ENCODE data around the gene KIR3DL3. TPM values are rescaled to one million over a fixed set of nuclear protein-coding genes. Genes with fewer than 3 reads are reported as not detected.
"Not testable (repeated sequence)": the region's sequence is repeated elsewhere in the genome, so short reads cannot be mapped to it uniquely, and the experiment has no call there.

Gene KIR3DL3
- total RNA-seq, 1 donor from 2014 or later = not detected

DNA sequence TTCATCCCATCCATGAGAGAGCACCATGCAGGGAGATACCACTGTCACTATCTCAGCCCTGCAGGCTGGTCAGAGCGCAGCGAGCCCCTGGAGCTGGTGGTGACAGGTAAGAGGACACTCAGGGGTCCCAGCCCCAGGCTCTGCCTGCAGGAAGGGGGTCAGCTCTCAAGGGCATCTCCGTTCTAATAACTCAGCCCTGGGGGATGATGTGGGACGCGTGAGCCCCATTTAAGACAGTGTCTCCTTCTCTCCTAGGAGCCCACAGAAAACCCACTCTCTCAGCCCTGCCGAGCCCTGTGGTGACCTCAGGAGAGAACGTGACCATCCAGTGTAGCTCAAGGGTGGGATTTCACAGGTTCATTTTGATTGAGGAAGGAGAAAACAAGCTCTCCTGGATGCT is 15.5 kb upstream of the KIR3DL3 start:
- Mint-ChIP-seq H3K27me3 (no peaks in the 10 kb centered on the region), H3K27ac (peak overlapping the region; percentile 45), H3K4me1 (peaks cover 16% of the 10 kb centered on the region), H3K4me3 (no peak overlapping the region), H3K36me3 (ENCODE audit: low read depth) (no peaks in the 10 kb centered on the region), H3K9me3 (no peaks in the 10 kb centered on the region)
- intact Hi-C loops (cut with micrococcal nuclease) = no loop called here
- DNase-seq = no peak

DNA sequence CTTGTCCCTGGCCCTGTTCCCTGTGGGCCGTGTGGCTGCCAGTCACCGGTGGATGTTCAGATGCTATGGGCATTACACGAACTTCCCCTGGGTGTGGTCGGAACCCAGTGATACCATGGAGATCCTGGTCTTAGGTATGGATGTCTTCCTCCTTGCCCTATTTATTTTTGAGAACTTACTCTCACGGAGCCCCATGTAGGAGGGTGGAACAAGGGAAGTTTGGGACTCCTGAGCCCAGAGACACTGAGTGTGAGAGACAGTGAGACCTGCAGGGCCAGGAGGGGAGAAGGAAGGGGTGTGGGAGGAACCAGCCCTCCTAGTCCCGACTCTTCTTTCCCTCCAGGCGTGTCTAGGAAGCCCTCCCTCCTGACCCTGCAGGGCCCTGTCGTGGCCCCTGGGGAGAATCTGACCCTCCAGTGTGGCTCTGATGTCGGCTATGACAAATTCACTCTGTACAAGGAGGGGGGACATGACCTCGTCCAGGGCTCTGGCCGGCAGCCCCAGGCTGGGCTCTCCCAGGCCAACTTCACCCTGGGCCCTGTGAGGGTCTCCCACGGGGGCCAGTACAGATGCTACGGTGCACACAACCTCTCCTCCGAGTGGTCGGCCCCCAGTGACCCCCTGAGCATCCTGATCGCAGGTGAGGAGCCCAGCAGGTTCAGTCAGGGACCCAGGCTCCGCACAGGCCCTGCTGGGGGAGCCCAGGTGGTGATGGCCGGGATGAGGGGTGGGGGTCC is 14.9 kb upstream of the KIR3DL3 start:
- Mint-ChIP-seq H3K27ac (peak overlapping the region; percentile 45), H3K4me1 (peaks cover 16% of the 10 kb centered on the region), H3K4me3 (no peak overlapping the region), H3K27me3 (no peaks in the 10 kb centered on the region), H3K9me3 (no peaks in the 10 kb centered on the region), H3K36me3 (ENCODE audit: low read depth) (no peaks in the 10 kb centered on the region)
- no peak for DNase-seq
- intact Hi-C loops (cut with micrococcal nuclease) = no loop called here

DNA sequence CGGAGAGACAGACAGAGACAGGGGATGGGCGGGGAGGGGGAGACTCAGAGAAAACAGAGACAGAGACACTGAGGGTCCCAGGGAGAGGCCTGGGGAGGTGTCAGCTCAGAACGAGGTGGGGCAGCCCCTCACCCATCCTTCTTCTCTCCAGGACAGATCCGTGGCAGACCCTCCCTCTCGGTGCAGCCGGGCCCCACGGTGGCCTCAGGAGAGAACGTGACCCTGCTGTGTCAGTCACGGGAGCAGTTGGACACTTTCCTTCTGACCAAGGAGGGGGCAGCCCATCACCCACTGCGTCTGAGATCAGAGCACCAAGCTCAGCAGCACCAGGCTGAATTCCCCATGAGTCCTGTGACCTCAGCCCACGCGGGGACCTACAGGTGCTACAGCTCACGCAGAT is 14.3 kb upstream of the KIR3DL3 start:
- H3K4me3 Mint-ChIP-seq; H3K9me3 Mint-ChIP-seq; intact Hi-C loops (cut with micrococcal nuclease); H3K27ac Mint-ChIP-seq; H3K27me3 Mint-ChIP-seq; H3K36me3 Mint-ChIP-seq (ENCODE audit: low read depth); DNase-seq: not testable (repeated sequence)
- peaks cover 16% of the 10 kb centered on the region for H3K4me1 Mint-ChIP-seq

DNA sequence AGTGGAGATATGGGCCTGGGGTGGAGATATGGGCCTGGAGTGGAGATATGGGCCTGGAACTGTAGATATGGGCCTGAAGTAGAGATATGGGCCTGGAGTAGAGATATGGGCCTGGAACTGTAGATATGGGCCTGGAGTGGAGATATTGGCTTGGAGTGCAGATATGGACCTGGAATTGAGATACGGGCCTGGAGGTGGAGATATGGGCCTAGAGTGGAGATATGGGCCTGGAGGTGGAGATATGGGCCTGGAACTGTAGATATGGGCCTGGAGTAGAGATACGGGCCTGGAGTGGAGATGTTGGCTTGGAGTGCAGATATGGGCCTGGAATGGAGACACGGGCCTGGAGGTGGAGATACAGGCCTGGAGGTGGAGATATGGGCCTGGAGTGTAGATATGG is 402 bp downstream of the KIR3DL3 start:
- Mint-ChIP-seq H3K27me3 (no peaks in the 10 kb centered on the region), H3K4me1 (no peaks in the 10 kb centered on the region), H3K4me3 (no peak overlapping the region), H3K9me3 (peaks cover 3% of the 10 kb centered on the region), H3K27ac (no peak overlapping the region), H3K36me3 (ENCODE audit: low read depth) (no peaks in the 10 kb centered on the region)
- intact Hi-C loops (cut with micrococcal nuclease) = no loop called here
- no peak for DNase-seq

DNA sequence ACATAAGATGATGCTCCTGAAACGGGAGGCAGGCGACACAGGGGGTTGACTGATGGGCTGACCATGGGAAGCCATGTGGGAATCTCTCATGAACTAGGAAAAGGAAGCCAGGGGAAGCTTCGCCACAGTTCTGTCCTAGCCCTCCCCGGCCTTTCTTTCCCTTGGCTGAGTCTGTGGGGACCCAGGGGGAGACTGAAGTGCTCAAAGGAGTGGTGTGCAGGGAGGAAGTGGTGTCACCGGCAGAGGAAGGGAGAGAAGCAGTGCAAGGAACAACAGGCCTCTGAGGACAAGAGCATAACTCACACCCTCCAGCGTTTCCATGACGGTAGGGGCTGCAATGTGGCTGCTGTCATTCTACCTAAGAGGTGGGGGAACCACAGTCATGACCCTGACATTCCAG is 1.1 kb downstream of the KIR3DL3 start:
- Mint-ChIP-seq H3K27me3 (no peaks in the 10 kb centered on the region), H3K4me3 (no peak overlapping the region)

DNA sequence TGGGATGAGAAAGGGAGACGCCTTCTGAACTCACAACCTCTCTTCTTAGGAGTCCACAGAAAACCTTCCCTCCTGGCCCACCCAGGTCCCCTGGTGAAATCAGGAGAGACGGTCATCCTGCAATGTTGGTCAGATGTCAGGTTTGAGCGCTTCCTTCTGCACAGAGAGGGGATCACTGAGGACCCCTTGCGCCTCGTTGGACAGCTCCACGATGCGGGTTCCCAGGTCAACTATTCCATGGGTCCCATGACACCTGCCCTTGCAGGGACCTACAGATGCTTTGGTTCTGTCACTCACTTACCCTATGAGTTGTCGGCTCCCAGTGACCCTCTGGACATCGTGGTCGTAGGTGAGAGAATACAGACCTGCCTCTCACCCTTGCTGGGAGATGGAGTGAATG is 3.3 kb downstream of the KIR3DL3 start:
- Mint-ChIP-seq H3K36me3 (ENCODE audit: low read depth) (no peaks in the 10 kb centered on the region), H3K27ac (no peak overlapping the region), H3K4me3 (no peak overlapping the region), H3K9me3 (no peaks in the 10 kb centered on the region), H3K4me1 (no peaks in the 10 kb centered on the region), H3K27me3 (no peaks in the 10 kb centered on the region)
- no peak for DNase-seq
- intact Hi-C loops (cut with micrococcal nuclease) = no loop called here

More for the DNA sequence above, 1.1 kb downstream of the KIR3DL3 start:
- intact Hi-C loops (cut with micrococcal nuclease) = no loop called here
- DNase-seq = no peak
- Mint-ChIP-seq H3K4me1 (no peaks in the 10 kb centered on the region), H3K9me3 (peaks cover 3% of the 10 kb centered on the region), H3K36me3 (ENCODE audit: low read depth) (no peaks in the 10 kb centered on the region), H3K27ac (no peak overlapping the region)

DNA sequence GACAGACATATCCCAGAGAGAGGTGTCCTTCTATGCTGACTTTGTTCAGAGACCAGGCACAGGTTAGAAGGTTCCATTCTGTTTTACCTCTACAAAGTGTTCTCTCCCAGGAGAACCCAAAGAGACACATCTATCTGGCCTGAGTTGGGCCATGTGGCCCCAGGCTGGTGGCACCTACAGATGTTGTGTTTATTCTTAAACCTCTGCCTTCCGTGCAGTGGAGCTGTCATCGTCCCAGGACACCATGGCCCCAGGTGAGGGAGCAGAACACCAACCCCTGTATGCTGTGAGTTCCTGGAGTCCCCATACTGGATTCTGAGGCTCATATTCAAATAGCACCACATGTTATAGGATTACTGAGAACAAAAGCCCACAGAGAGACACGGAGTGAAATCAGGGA is 3.9 kb downstream of the KIR3DL3 start:
- no peaks in the 10 kb centered on the region for H3K36me3 Mint-ChIP-seq (ENCODE audit: low read depth)
- DNase-seq = no peak
- H3K27ac Mint-ChIP-seq = no peak overlapping the region
- no peak overlapping the region for H3K4me3 Mint-ChIP-seq
- intact Hi-C loops (cut with micrococcal nuclease) = no loop called here
- no peaks in the 10 kb centered on the region for H3K4me1 Mint-ChIP-seq
- H3K27me3 Mint-ChIP-seq = no peaks in the 10 kb centered on the region
- no peaks in the 10 kb centered on the region for H3K9me3 Mint-ChIP-seq

DNA sequence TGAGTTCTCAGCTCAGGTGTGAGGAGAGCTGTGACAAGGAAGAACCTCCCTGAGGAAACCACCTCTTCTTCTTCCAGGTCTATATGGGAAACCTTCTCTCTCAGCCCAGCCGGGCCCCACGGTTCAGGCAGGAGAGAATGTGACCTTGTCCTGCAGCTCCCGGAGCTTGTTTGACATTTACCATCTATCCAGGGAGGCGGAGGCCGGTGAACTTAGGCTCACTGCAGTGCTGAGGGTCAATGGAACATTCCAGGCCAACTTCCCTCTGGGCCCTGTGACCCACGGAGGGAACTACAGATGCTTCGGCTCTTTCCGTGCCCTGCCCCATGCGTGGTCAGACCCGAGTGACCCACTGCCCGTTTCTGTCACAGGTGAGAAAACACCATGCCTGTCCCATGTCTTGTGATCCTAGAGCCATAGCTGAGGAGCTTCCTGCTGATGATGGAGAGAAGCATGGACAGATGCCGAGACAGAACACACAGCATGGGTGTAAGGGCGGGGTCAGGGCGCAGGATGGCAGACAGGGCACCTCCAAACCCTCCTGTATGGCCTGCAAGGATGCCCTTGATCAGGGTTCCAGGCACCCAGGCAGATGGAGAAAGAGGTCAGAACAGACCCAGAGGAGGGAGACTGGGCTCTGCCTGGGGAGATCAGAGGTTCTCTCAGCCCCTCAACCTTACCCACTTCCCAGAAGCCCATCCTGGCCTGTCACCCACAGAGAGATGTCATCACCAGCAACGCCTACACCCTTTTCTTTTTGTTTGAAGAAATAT is 5.4 kb downstream of the KIR3DL3 start:
- H3K27me3 Mint-ChIP-seq = no peaks in the 10 kb centered on the region
- intact Hi-C loops (cut with micrococcal nuclease) = no loop called here
- no peaks in the 10 kb centered on the region for H3K4me1 Mint-ChIP-seq
- no peak for DNase-seq
- no peak overlapping the region for H3K27ac Mint-ChIP-seq
- no peaks in the 10 kb centered on the region for H3K9me3 Mint-ChIP-seq
- no peaks in the 10 kb centered on the region for H3K36me3 Mint-ChIP-seq (ENCODE audit: low read depth)
- no peak overlapping the region for H3K4me3 Mint-ChIP-seq

DNA sequence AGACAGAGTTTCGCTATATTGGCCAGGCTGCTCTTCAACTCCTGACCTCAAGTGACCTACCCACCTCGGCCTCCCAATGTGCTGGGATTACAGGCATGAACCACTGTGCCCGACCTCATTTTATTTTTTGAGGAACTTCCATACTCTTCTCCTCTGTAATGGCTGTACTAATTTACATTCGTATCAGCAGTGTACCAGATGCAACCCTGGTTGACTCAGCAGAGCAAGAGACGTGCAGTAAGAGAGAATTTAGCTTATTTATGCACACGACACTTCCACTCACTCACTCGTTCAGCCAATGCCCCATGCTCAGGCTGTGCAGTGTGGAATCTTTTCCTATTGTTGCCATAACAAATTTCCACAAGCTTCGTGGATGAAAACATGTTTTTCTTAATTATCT is 6.9 kb downstream of the KIR3DL3 start:
- Mint-ChIP-seq H3K27ac (no peak overlapping the region), H3K27me3 (no peaks in the 10 kb centered on the region), H3K4me1 (no peaks in the 10 kb centered on the region), H3K9me3 (no peaks in the 10 kb centered on the region), H3K4me3 (no peak overlapping the region), H3K36me3 (ENCODE audit: low read depth) (no peaks in the 10 kb centered on the region)
- intact Hi-C loops (cut with micrococcal nuclease) = no loop called here
- no peak for DNase-seq

DNA sequence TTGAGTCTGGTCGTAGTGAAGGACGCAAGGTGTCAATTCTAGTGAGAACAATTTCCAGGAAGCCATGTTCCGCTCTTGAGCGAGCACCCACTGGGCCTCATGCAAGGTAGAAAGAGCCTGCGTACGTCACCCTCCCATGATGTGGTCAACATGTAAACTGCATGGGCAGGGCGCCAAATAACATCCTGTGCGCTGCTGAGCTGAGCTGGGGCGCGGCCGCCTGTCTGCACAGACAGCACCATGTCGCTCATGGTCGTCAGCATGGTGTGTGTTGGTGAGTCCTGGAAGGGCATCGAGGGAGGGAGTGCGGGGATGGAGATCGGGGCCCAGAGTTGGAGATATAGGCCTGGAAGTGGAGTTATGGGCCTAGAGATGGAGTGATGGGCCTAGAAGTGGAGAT is 14.1 kb downstream of the KIR3DL3 start, which contains the start of gene KIR2DL3:
Gene KIR2DL3, plus strand, starts transcription at position 208 of the 400 bp plus-strand sequence. Its CDS starts 33 bp downstream, at position 241.
- H3K4me1 Mint-ChIP-seq; intact Hi-C loops (cut with micrococcal nuclease); H3K27ac Mint-ChIP-seq; H3K36me3 Mint-ChIP-seq (ENCODE audit: low read depth); DNase-seq; H3K27me3 Mint-ChIP-seq; H3K9me3 Mint-ChIP-seq; H3K4me3 Mint-ChIP-seq: not testable (repeated sequence)

DNA sequence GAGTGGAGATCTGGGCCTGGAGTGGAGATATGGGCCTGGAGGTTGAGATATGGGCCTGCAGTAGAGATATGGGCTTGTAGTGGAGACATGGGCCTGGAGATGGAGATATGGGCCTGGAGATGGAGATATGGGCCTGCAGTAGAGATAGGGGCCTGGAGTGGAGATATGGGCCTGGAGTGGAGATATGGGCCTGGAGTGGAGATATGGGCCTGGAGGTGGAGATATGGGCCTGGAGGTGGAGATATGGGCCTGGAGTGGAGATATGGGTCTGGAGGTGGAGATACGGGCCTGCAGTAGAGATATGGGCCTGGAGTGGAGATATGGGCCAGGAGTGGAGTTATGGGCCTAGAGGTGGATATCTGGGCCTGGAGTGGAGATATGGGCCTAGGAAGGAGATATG is 14.5 kb downstream of the KIR3DL3 start:
- Mint-ChIP-seq H3K4me3 (no peak overlapping the region), H3K27me3 (no peaks in the 10 kb centered on the region), H3K4me1 (no peaks in the 10 kb centered on the region), H3K27ac (no peak overlapping the region), H3K36me3 (ENCODE audit: low read depth) (no peaks in the 10 kb centered on the region), H3K9me3 (no peaks in the 10 kb centered on the region)
- intact Hi-C loops (cut with micrococcal nuclease) = no loop called here
- no peak for DNase-seq

DNA sequence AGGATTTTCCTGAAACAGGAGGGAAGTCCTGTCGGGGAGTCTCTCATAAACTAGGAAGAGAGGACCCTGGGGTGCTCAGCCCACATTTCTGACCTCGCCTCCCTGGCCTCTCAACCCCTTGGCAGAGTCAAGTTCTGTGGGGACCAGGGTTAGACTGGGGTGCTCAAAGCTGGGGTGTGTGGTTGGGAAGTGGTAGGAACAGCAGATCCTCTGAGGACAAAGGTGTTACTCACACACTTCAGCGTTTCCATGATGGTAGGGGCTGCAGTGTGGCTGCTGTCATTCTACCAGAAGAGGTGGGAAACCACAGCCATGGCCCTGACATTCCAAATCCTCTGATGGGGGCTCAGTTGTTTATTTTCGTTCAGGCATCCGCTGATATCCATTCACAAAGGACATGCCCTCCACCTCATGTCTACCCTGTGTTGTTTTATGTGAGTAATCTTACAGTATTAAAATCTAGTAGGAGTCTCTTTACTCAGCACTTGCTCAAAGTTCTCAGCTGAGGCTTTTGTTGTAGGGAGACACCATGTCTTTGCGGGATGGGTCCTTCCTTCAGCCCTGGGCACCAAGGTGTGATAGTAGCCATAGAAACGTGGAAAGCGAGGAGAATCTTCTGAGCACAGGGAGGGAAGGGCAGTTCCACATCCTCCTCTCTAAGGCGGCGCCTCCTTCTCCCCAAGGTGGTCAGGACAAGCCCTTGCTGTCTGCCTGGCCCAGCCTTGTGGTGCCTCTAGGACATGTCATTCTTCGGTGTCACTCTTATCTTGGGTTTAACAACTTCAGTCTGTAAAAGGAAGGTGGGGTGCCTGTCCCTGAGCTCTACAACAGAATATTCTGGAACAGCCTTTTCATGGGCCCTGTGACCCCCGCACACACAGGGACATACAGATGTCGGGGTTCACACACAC is 15.6 kb downstream of the KIR3DL3 start:
- intact Hi-C loops (cut with micrococcal nuclease) = no loop called here
- Mint-ChIP-seq H3K27ac (no peak overlapping the region), H3K9me3 (no peaks in the 10 kb centered on the region), H3K27me3 (no peaks in the 10 kb centered on the region), H3K4me3 (no peak overlapping the region), H3K36me3 (ENCODE audit: low read depth) (no peaks in the 10 kb centered on the region), H3K4me1 (no peaks in the 10 kb centered on the region)
- DNase-seq = no peak

DNA sequence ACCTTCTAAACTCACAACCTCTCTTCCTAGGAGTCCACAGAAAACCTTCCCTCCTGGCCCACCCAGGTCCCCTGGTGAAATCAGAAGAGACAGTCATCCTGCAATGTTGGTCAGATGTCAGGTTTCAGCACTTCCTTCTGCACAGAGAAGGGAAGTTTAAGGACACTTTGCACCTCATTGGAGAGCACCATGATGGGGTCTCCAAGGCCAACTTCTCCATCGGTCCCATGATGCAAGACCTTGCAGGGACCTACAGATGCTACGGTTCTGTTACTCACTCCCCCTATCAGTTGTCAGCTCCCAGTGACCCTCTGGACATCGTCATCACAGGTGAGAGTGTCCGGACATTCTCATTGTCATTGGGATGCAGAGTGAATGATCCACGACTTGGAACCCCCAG is 17.7 kb downstream of the KIR3DL3 start:
- H3K36me3 Mint-ChIP-seq (ENCODE audit: low read depth); intact Hi-C loops (cut with micrococcal nuclease); H3K4me1 Mint-ChIP-seq; H3K27me3 Mint-ChIP-seq; DNase-seq; H3K4me3 Mint-ChIP-seq; H3K27ac Mint-ChIP-seq; H3K9me3 Mint-ChIP-seq: not testable (repeated sequence)

DNA sequence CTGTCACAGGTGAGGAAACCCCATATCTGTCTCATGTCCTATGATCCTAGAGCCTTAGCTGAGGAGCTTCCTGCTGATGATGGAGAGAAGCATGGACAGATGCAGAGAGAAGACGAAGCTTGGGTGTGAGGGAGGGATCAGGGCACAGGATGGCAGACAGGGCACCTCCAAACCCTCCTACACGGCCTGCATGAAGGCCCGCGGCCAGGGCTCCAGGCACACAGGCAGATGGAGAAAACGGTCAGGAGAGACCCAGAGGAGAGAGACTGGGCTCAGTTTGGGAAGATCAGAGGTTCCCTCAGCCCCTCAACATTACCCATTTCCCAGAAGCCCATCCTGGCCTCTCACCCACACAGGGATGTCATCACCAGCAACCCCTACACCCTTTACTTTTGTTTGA is 19.8 kb downstream of the KIR3DL3 start:
- H3K36me3 Mint-ChIP-seq (ENCODE audit: low read depth); H3K4me1 Mint-ChIP-seq; H3K27ac Mint-ChIP-seq; intact Hi-C loops (cut with micrococcal nuclease); DNase-seq; H3K27me3 Mint-ChIP-seq; H3K9me3 Mint-ChIP-seq; H3K4me3 Mint-ChIP-seq: not testable (repeated sequence)
